Measurements from ENCODE around the gene UBE2H. TPM values are rescaled to one million over a fixed set of nuclear protein-coding genes. Genes with fewer than 3 reads are reported as not detected.

The UBE2H gene
- total RNA-seq, 4 donors from 2014 or later: 31.0 to 131 (median 53.3) TPM

GRCh38 chr7:129949292-129950133 lies 3.2 kb downstream of the UBE2H start:
- in situ Hi-C loops (cut with MboI; ENCODE audit: low pct_ligation_motif_present in 1 of 4, low pct_unique_long_range_greater_than_20kb in 1 of 4, low sequenced_read_pairs in 3 of 4): no loop called here
- WGBS, 2 donors (ENCODE audit: low coverage in 1 of 2): 9 to 10% methylated on average over 2 to 10 of the region's 10 CpGs
- intact Hi-C loops (cut with DNase I; ENCODE audit: low total_unique reads): no loop called here

GRCh38 chr7:129948877-129949291 lies 3.9 kb downstream of the UBE2H start:
- peak overlapping the region; percentile 95 to 99 (median 98) for H3K27ac ChIP-seq
- peak; percentile 92 for DNase-seq
- H3K36me3 ChIP-seq: no peaks in the 10 kb centered on the region
- H3K27me3 ChIP-seq: no peaks in the 10 kb centered on the region
- peaks cover 10 to 52% (median 39%) of the 10 kb centered on the region in 4 donors for H3K4me1 ChIP-seq
- WGBS, 2 donors (ENCODE audit: low coverage in 1 of 2): 0 to 2% methylated on average over 6 to 10 of the region's 10 CpGs
- peak overlapping the region in 3 of 4 donors; percentile 76 to 98 (median 96) for H3K4me3 ChIP-seq
- TF ChIP-seq EP300 (IDR thresholded peaks at IDR 0.05; ENCODE audit: low read depth) (no peak), POLR2A (IDR thresholded peaks at IDR 0.05) (peak; percentile 82), POLR2AphosphoS5 (IDR thresholded peaks at IDR 0.05) (peak; percentile 84 to 95 (median 89)), CTCF (IDR thresholded peaks at IDR 0.05) (no peak)
- intact Hi-C loops (cut with DNase I; ENCODE audit: low total_unique reads): no loop called here
- in situ Hi-C loops (cut with MboI; ENCODE audit: low pct_ligation_motif_present in 1 of 4, low pct_unique_long_range_greater_than_20kb in 1 of 4, low sequenced_read_pairs in 3 of 4): no loop called here
- no peaks in the 10 kb centered on the region for H3K9me3 ChIP-seq

More at GRCh38 chr7:129949292-129950133, 3.2 kb downstream of the UBE2H start:
- TF ChIP-seq CTCF (IDR thresholded peaks at IDR 0.05) (no peak), EP300 (IDR thresholded peaks at IDR 0.05; ENCODE audit: low read depth) (no peak), POLR2A (IDR thresholded peaks at IDR 0.05) (no peak), POLR2AphosphoS5 (IDR thresholded peaks at IDR 0.05) (peak in 2 of 3 donors; percentile 56 to 64)
- Histone ChIP-seq H3K27ac (peak overlapping the region; percentile 95 to 99 (median 98)), H3K9me3 (no peaks in the 10 kb centered on the region), H3K4me1 (peaks cover 10 to 52% (median 39%) of the 10 kb centered on the region in 4 donors), H3K4me3 (peak overlapping the region in 3 of 4 donors; percentile 76 to 98 (median 96)), H3K36me3 (no peaks in the 10 kb centered on the region), H3K27me3 (no peaks in the 10 kb centered on the region)
- DNase-seq: peak; percentile 32

GRCh38 chr7:129948338-129948737 lies 4.4 kb downstream of the UBE2H start:
- H3K27me3 ChIP-seq: no peaks in the 10 kb centered on the region
- no peak for TF ChIP-seq POLR2AphosphoS5 (IDR thresholded peaks at IDR 0.05)
- TF ChIP-seq CTCF (IDR thresholded peaks at IDR 0.05): no peak
- TF ChIP-seq POLR2A (IDR thresholded peaks at IDR 0.05): no peak
- TF ChIP-seq EP300 (IDR thresholded peaks at IDR 0.05; ENCODE audit: low read depth): no peak
- H3K9me3 ChIP-seq: no peaks in the 10 kb centered on the region
- intact Hi-C loops (cut with DNase I; ENCODE audit: low total_unique reads) (no loop called here), in situ Hi-C loops (cut with MboI; ENCODE audit: low pct_ligation_motif_present in 1 of 4, low pct_unique_long_range_greater_than_20kb in 1 of 4, low sequenced_read_pairs in 3 of 4) (no loop called here)
- WGBS, 2 donors (ENCODE audit: low coverage in 1 of 2): 82 to 100% methylated on average over 1 to 5 of the region's 5 CpGs
- peaks cover 10 to 52% (median 39%) of the 10 kb centered on the region in 4 donors for H3K4me1 ChIP-seq
- H3K4me3 ChIP-seq: peak overlapping the region in 1 of 4 donors; percentile 76
- DNase-seq: no peak
- H3K27ac ChIP-seq: peak overlapping the region; percentile 95 to 99 (median 98)
- no peaks in the 10 kb centered on the region for H3K36me3 ChIP-seq

GRCh38 chr7:129947701-129948100 lies 5.1 kb downstream of the UBE2H start:
- 41 to 86% methylated on average over 2 to 8 of the region's 8 CpGs for WGBS, 2 donors (ENCODE audit: low coverage in 1 of 2)
- Histone ChIP-seq H3K9me3 (no peaks in the 10 kb centered on the region), H3K27ac (peak overlapping the region; percentile 95 to 99 (median 98)), H3K4me1 (peaks cover 10 to 52% (median 39%) of the 10 kb centered on the region in 4 donors), H3K27me3 (no peaks in the 10 kb centered on the region), H3K36me3 (no peaks in the 10 kb centered on the region), H3K4me3 (no peak overlapping the region)
- TF ChIP-seq EP300 (IDR thresholded peaks at IDR 0.05; ENCODE audit: low read depth) (no peak), CTCF (IDR thresholded peaks at IDR 0.05) (no peak), POLR2A (IDR thresholded peaks at IDR 0.05) (no peak), POLR2AphosphoS5 (IDR thresholded peaks at IDR 0.05) (no peak)
- in situ Hi-C loops (cut with MboI; ENCODE audit: low pct_ligation_motif_present in 1 of 4, low pct_unique_long_range_greater_than_20kb in 1 of 4, low sequenced_read_pairs in 3 of 4): no loop called here
- intact Hi-C loops (cut with DNase I; ENCODE audit: low total_unique reads): no loop called here
- DNase-seq: no peak
